Gastroesophageal sphincter (tissue), 3 donors: ENCODE measurements around the gene UBQLNL.

ENCODE experiments used
- POLR2A ChIP-seq, 2 donors: fragments of 450-650 bp; IDR thresholded peaks; one replicate each; pipeline ENCODE4 v1.6.1; 2017; ENCODE audit warnings: antibody characterized with exemption in 2 of 2, mild to moderate bottlenecking in 2 of 2, moderate library complexity in 1 of 2
- POLR2AphosphoS5 ChIP-seq: sonication (generic); formaldehyde crosslinking; IDR thresholded peaks from one replicate; pipeline ENCODE4 v1.6.1; 2017; ENCODE audit warnings: antibody characterized with exemption
- TF ChIP-seq, protein P1 (sequence below), 4 experiments: fragments of 200-600 bp in 2 of 4; fragments of 450-650 bp in 2 of 4; sonication (generic) in 1 of 4; IDR thresholded peaks; one replicate each; pipeline ENCODE4 v1.5.1; 2017 to 2019; ENCODE audit warnings: antibody characterized with exemption in 4 of 4, mild to moderate bottlenecking in 2 of 4, moderate library complexity in 2 of 4

DNA sequence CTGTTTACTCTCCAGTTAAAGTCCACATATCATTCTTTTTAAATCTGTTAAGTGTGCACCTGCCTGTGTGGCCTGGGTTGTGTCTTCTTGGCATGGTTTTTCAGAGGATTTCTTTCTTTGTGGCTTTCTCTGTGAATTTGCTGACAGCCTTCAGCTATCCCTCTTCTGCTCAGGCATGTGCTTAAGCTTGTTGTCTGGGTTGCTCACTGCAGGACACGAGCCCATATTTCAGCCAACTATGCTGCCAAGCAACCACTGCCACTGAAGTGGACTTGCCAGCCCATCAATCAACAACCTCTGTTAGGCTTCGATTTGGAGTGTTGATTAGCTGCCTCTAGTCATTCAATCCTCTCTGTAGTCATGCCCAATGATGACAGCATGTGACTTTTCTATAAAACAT, 49.0 kb downstream of the UBQLNL start:
- no peak for TF ChIP-seq POLR2A (IDR thresholded peaks at IDR 0.05)
- TF ChIP-seq, protein P1, sequence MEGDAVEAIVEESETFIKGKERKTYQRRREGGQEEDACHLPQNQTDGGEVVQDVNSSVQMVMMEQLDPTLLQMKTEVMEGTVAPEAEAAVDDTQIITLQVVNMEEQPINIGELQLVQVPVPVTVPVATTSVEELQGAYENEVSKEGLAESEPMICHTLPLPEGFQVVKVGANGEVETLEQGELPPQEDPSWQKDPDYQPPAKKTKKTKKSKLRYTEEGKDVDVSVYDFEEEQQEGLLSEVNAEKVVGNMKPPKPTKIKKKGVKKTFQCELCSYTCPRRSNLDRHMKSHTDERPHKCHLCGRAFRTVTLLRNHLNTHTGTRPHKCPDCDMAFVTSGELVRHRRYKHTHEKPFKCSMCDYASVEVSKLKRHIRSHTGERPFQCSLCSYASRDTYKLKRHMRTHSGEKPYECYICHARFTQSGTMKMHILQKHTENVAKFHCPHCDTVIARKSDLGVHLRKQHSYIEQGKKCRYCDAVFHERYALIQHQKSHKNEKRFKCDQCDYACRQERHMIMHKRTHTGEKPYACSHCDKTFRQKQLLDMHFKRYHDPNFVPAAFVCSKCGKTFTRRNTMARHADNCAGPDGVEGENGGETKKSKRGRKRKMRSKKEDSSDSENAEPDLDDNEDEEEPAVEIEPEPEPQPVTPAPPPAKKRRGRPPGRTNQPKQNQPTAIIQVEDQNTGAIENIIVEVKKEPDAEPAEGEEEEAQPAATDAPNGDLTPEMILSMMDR (IDR thresholded peaks at IDR 0.05), result no peak
- no peak for TF ChIP-seq POLR2AphosphoS5
